CD4-positive, alpha-beta memory T cell (primary cell): ENCODE results near the gene PHF12. TPM values are rescaled to one million over a fixed set of nuclear protein-coding genes. Genes with fewer than 3 reads are reported as not detected.
A peak's percentile ranks its signal among the peaks of the same experiment; 100 is the strongest.

ENCODE experiments used
- CTCF ChIA-PET: fragments of 350-600 bp; sonication (Branson Sonifier 250); formaldehyde crosslinking; loops from one replicate; lab custom pipeline; 2021; ENCODE audit warnings: inconsistent platforms; ENCODE audit not compliant: partially characterized antibody; lab: Charles Lee
- POLR2A ChIA-PET: fragments of 350-600 bp; sonication (Branson Sonifier 250); formaldehyde crosslinking; loops from one replicate; lab custom pipeline; 2021; ENCODE audit not compliant: partially characterized antibody; lab: Charles Lee
- DNase-seq, 5 donors: peaks; one replicate each; pipeline versions ENCODE4 v3.0.0 to v3.0.0-alpha.2; 2020 to 2022; ENCODE audit warnings: mixed read lengths in 1 of 5
- H3K27ac ChIP-seq: one replicate; pipeline ENCODE4 v1.7.0; 2013; ENCODE audit warnings: low read depth, low read length
- H3K27me3 ChIP-seq: 2 replicates; pipeline ENCODE4 v1.7.0; 2013; ENCODE audit warnings: mild to moderate bottlenecking, low read length, moderate library complexity; ENCODE audit not compliant: insufficient read depth
- H3K36me3 ChIP-seq: 2 replicates; pipeline ENCODE4 v1.7.0; 2013; ENCODE audit warnings: mild to moderate bottlenecking, low read length, moderate library complexity; ENCODE audit not compliant: insufficient read depth
- H3K4me1 ChIP-seq: 2 replicates; pipeline ENCODE4 v1.7.0; 2013; ENCODE audit warnings: mild to moderate bottlenecking, low read length, moderate library complexity; ENCODE audit not compliant: insufficient read depth
- H3K4me3 ChIP-seq, 2 donors: one replicate each; pipeline ENCODE4 v1.7.0; 2013; ENCODE audit warnings: low read length in 2 of 2, mild to moderate bottlenecking in 1 of 2
- H3K9me3 ChIP-seq, 2 donors: one replicate each; pipeline ENCODE4 v1.7.0; 2013; ENCODE audit warnings: low read length in 2 of 2, control low read depth in 1 of 2; ENCODE audit not compliant: control insufficient read depth in 1 of 2
- H3K27ac Mint-ChIP-seq, 7 donors: one replicate each; pipeline ENCODE4 v1.8.0; 2020 to 2021; ENCODE audit warnings: mixed read lengths in 7 of 7, mild to moderate bottlenecking in 6 of 7, inconsistent platforms in 3 of 7, moderate library complexity in 3 of 7
- H3K27me3 Mint-ChIP-seq, 2 donors: one replicate each; pipeline ENCODE4 v1.8.0; 2020 to 2021; ENCODE audit warnings: mixed read lengths in 2 of 2
- H3K36me3 Mint-ChIP-seq, 2 donors: one replicate each; pipeline ENCODE4 v1.8.0; 2020 to 2021; ENCODE audit warnings: mixed read lengths in 2 of 2, inconsistent platforms in 1 of 2, mild to moderate bottlenecking in 1 of 2
- H3K4me1 Mint-ChIP-seq, 4 donors: one replicate each; pipeline ENCODE4 v1.8.0; 2020 to 2021; ENCODE audit warnings: mixed read lengths in 4 of 4, mild to moderate bottlenecking in 1 of 4
- H3K4me3 Mint-ChIP-seq, 8 donors: one replicate each; pipeline ENCODE4 v1.8.0; 2020 to 2021; ENCODE audit warnings: mixed read lengths in 8 of 8, mild to moderate bottlenecking in 7 of 8, moderate library complexity in 6 of 8, inconsistent platforms in 3 of 8
- H3K9me3 Mint-ChIP-seq, 8 donors: one replicate each; pipeline ENCODE4 v1.8.0; 2020 to 2021; ENCODE audit warnings: mixed read lengths in 8 of 8, mild to moderate bottlenecking in 5 of 8, inconsistent platforms in 3 of 8, moderate library complexity in 1 of 8
- intact Hi-C: fragments of 100-400 bp; cut with micrococcal nuclease; formaldehyde crosslinking; loops from one replicate; pipeline ENCODE4 v1.15.1; 2023
- polyA plus RNA-seq, 2 donors: library from polyadenylated mRNA; unstranded; fragments of 300-500 nt; fragmentation: Illumina TruSeq; gene quantifications; one replicate each; pipeline ENCODE4 v1.2.3, GENCODE V29; 2021
- total RNA-seq, 2 experiments: library from RNA; stranded (reverse); gene quantifications; one replicate each; pipeline ENCODE4 v1.2.3, GENCODE V29; 2021

The PHF12 gene
- total and polyA plus RNA-seq, 4 experiments from 2014 or later, result 5.0 to 135 (median 68.7) TPM

DNA sequence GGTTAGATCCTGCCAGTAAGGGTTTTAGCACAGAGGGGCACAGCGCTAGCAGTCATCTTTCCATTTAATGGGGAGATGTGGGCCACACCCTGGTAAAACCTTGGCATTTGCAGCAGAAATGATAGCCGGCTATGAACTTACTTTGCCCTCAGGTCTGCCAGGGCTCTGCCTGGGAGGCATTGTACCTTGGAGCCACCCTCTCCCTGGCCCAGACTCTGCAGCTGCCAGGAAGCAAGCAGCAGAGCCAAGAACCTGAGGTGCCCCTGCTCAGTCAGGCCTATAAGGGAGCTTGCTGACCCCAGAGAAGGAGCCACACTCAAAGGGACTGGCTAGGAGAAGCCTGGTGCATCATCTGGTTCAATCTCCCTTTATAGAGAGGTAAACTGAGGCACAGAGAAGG, 23.7 kb upstream of the PHF12 start:
- CTCF ChIA-PET, result no interaction called here

DNA sequence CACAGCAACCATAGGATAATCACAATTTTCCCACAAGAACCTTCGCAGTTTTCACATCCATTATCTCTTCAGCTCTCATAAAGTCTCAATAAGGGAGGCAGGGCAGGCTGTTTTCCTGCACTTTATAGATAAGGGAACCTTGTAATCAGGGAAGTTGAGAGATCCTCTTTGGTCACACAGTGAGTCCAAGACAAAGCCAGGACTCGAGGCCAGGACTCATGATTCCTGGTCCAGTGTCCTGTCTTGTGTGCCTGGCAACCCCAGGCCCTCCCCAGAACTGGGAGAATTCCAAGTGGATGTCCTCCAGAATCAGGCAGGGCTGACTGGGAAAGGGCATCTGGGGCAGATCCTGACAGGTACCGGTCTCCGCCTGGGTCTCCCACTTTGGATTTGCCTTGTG, 23.1 kb upstream of the PHF12 start:
- Mint-ChIP-seq H3K9me3 (peaks cover 0 to 4% (median 0%) of the 10 kb centered on the region in 8 donors), H3K36me3 (no peaks in the 10 kb centered on the region), H3K4me1 (peaks cover 0 to 1% (median 0%) of the 10 kb centered on the region in 4 donors), H3K27me3 (peaks cover 0 to 6% of the 10 kb centered on the region in 2 donors), H3K27ac (peak overlapping the region in 1 of 7 donors; percentile 11), H3K4me3 (no peak overlapping the region)
- no peaks in the 10 kb centered on the region for H3K9me3 ChIP-seq
- intact Hi-C loops, result no loop called here
- no peak for DNase-seq
- H3K27ac ChIP-seq, result no peak overlapping the region
- no peak overlapping the region for H3K4me3 ChIP-seq
- POLR2A ChIA-PET, result no interaction called here
- CTCF ChIA-PET, result no interaction called here
- H3K4me1 ChIP-seq, result no peaks in the 10 kb centered on the region
- H3K27me3 ChIP-seq, result no peaks in the 10 kb centered on the region
- no peaks in the 10 kb centered on the region for H3K36me3 ChIP-seq

More for the DNA sequence above, 23.7 kb upstream of the PHF12 start:
- no peaks in the 10 kb centered on the region for H3K36me3 Mint-ChIP-seq
- Histone ChIP-seq H3K27me3 (no peaks in the 10 kb centered on the region), H3K4me1 (no peaks in the 10 kb centered on the region), H3K9me3 (no peaks in the 10 kb centered on the region), H3K36me3 (no peaks in the 10 kb centered on the region), H3K4me3 (no peak overlapping the region), H3K27ac (no peak overlapping the region)
- peaks cover 0 to 1% (median 0%) of the 10 kb centered on the region in 4 donors for H3K4me1 Mint-ChIP-seq
- peak overlapping the region in 1 of 7 donors; percentile 7 for H3K27ac Mint-ChIP-seq
- peaks cover 0 to 6% of the 10 kb centered on the region in 2 donors for H3K27me3 Mint-ChIP-seq
- intact Hi-C loops, result no loop called here
- POLR2A ChIA-PET, result no interaction called here
- no peak overlapping the region for H3K4me3 Mint-ChIP-seq
- no peak for DNase-seq
- H3K9me3 Mint-ChIP-seq, result peaks cover 0 to 5% (median 0%) of the 10 kb centered on the region in 8 donors

DNA sequence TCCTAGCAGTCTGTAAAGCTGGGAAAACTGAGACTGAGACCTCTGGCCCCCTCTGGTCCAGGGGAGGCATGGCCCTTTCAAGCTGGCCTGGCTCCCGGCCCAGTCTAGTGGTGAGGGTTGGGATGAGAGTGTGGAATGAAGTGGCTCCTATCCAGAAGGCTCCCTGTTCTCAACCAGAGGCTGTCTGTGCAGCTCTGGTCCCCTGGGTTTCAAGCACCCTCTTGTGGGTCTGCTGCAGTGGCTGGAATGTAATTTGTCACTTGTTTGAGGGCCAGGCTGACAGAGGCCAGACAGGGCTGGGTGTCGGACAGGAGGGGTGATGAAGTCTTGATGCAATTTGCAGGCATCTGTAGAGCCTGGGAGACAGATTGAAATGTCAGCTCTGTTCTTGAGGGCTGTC, 22.1 kb upstream of the PHF12 start:
- H3K27ac Mint-ChIP-seq, result peak overlapping the region in 1 of 7 donors; percentile 22
- H3K4me3 ChIP-seq, result no peak overlapping the region
- peaks cover 0 to 1% (median 0%) of the 10 kb centered on the region in 4 donors for H3K4me1 Mint-ChIP-seq
- no peaks in the 10 kb centered on the region for H3K4me1 ChIP-seq
- peaks cover 0 to 3% (median 0%) of the 10 kb centered on the region in 8 donors for H3K9me3 Mint-ChIP-seq
- intact Hi-C loops, result no loop called here
- no peaks in the 10 kb centered on the region for H3K36me3 Mint-ChIP-seq
- no peaks in the 10 kb centered on the region for H3K36me3 ChIP-seq
- CTCF ChIA-PET, result interaction anchor here (0.7 to 2.9 kb wide), 4 partner anchors 8 to 150 kb away, joined by 3 to 16 read pairs (median 3); no protein-coding TSS in a partner anchor
- no peak overlapping the region for H3K4me3 Mint-ChIP-seq
- H3K27ac ChIP-seq, result no peak overlapping the region
- no peaks in the 10 kb centered on the region for H3K9me3 ChIP-seq
- no peak for DNase-seq
- POLR2A ChIA-PET, result no interaction called here
- peaks cover 0 to 6% of the 10 kb centered on the region in 2 donors for H3K27me3 Mint-ChIP-seq
- no peaks in the 10 kb centered on the region for H3K27me3 ChIP-seq

DNA sequence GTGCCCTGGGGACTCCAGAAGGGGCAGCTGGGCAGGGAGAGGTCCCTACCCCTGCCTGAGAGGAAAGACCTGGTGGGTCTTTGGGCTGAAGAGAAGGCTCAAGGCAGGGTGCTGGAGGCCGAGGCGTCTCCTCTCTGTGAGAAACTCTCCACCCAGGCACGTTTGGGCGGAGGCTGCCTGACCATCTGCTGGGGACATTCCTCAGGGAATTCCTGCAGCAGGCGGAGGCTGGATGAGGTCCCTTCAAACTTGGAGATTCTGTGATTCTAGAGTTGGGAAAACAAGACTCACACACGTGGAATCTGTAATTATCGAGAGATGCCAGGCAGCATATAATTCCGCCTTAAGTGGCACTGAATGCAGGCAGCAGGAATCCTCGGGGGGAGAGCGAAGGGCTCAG, 21.1 kb upstream of the PHF12 start:
- Histone ChIP-seq H3K4me1 (no peaks in the 10 kb centered on the region), H3K4me3 (no peak overlapping the region), H3K27ac (no peak overlapping the region), H3K9me3 (no peaks in the 10 kb centered on the region), H3K27me3 (no peaks in the 10 kb centered on the region), H3K36me3 (no peaks in the 10 kb centered on the region)
- Mint-ChIP-seq H3K27me3 (peaks cover 0 to 6% of the 10 kb centered on the region in 2 donors), H3K4me1 (peaks cover 0 to 1% (median 0%) of the 10 kb centered on the region in 4 donors), H3K9me3 (peaks cover 0 to 3% (median 0%) of the 10 kb centered on the region in 8 donors), H3K36me3 (no peaks in the 10 kb centered on the region), H3K4me3 (peak overlapping the region in 1 of 8 donors; percentile 43), H3K27ac (no peak overlapping the region)
- DNase-seq, result no peak
- intact Hi-C loops, result no loop called here
- CTCF ChIA-PET, result interaction anchor here (2.9 kb wide), 1 partner anchor 144 kb away, joined by 16 read pairs; no protein-coding TSS in a partner anchor
- POLR2A ChIA-PET, result no interaction called here

DNA sequence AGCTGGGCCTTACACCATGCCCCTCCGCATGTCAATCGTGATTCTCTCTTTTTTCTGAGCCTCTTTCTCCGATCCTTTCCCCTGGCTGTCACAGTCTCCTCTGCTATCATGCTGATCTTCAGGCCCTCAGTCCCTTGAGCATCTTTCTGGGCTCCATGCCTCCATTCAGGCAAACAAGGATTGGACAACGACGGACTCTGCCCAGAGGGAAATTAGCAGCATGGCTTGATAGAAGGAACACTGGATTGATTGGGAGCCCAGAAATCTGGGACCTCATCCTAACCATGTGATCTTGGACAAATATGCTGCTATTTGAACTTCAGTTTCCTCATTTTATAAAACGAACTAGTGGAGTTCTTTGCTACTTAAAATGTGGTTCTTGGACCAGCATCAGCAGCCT, 19.6 kb upstream of the PHF12 start:
- Mint-ChIP-seq H3K4me1 (no peaks in the 10 kb centered on the region), H3K27ac (no peak overlapping the region), H3K36me3 (no peaks in the 10 kb centered on the region), H3K9me3 (peaks cover 0 to 3% (median 0%) of the 10 kb centered on the region in 8 donors), H3K27me3 (peaks cover 0 to 6% of the 10 kb centered on the region in 2 donors), H3K4me3 (no peak overlapping the region)
- Histone ChIP-seq H3K4me1 (no peaks in the 10 kb centered on the region), H3K36me3 (no peaks in the 10 kb centered on the region), H3K9me3 (no peaks in the 10 kb centered on the region), H3K27ac (no peak overlapping the region), H3K27me3 (no peaks in the 10 kb centered on the region), H3K4me3 (no peak overlapping the region)
- ChIA-PET POLR2A (no interaction called here), CTCF (interaction anchor here (4.1 kb wide), 1 partner anchor 146 kb away, joined by 28 read pairs; no protein-coding TSS in a partner anchor)
- intact Hi-C loops, result no loop called here
- peak in 1 of 5 donors; percentile 18 for DNase-seq

DNA sequence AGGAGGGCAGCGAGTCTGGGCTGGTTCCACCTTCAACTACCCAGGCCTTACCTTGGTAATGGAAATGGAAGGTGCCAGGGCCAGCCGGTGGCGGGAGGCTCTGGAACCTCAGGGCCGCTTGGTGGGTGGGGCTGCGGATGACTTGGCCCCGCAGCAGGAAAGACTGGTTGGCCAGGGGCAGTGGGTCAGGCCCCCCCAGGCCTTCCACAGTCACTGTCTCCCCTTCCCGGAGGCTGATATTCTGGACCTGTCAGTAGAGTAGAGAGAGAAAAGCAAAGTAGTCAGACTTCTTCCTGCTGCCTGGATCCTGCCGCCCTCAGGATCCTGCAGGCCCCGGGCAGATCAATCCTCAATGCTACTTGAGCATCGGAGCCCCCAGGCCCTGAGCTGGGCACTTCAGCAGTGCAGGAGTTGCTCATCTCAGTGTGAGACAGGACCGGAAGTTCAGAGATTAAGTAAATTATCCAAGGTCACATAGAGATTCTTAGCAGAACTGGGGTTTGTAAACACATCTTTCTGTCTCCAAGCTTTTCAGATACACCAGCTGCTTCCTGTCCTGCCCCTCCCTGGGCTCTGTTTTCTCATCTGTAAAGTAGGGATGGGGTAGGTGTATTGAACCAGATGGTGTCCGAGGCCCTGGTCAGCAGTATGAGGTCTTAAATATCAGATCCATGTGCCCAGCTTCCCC, 18.5 kb upstream of the PHF12 start:
- Mint-ChIP-seq H3K36me3 (no peaks in the 10 kb centered on the region), H3K4me3 (no peak overlapping the region), H3K4me1 (peaks cover 0 to 3% (median 0%) of the 10 kb centered on the region in 4 donors), H3K27ac (no peak overlapping the region), H3K9me3 (peaks cover 0 to 3% (median 0%) of the 10 kb centered on the region in 8 donors), H3K27me3 (peaks cover 3 to 6% of the 10 kb centered on the region in 2 donors)
- Histone ChIP-seq H3K9me3 (no peaks in the 10 kb centered on the region), H3K27ac (no peak overlapping the region), H3K27me3 (no peaks in the 10 kb centered on the region), H3K36me3 (no peaks in the 10 kb centered on the region), H3K4me1 (no peaks in the 10 kb centered on the region), H3K4me3 (no peak overlapping the region)
- ChIA-PET CTCF (interaction anchor here (4.1 kb wide), 1 partner anchor 147 kb away, joined by 28 read pairs; no protein-coding TSS in a partner anchor), POLR2A (no interaction called here)
- intact Hi-C loops, result no loop called here
- DNase-seq, result peak in 1 of 5 donors; percentile 7

DNA sequence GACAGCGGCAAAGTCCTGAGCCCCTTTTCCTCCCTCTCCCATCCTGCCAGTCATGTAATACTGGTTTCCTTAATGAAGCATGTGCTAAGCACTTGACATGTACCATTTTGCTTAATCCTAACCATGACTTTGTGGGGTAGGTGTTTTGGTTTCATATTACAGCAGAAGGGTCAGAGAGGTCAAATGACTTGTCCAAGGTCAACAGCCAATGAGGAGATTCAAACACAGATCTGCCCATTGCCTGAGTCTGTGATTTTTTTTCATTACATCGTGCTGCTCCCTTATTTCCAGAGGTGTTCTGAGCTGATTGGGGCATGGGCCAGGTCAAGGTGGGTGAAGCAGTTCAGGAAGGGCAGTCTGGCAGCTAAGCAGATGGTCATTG, 17.6 kb upstream of the PHF12 start:
- H3K9me3 ChIP-seq, result no peaks in the 10 kb centered on the region
- ChIA-PET POLR2A (no interaction called here), CTCF (interaction anchor here (1.3 to 4.1 kb wide), 3 partner anchors 15 to 148 kb away, joined by 4 to 28 read pairs (median 11); no protein-coding TSS in a partner anchor)
- Mint-ChIP-seq H3K9me3 (peaks cover 0 to 2% (median 0%) of the 10 kb centered on the region in 8 donors), H3K36me3 (no peaks in the 10 kb centered on the region), H3K4me1 (peaks cover 0 to 3% (median 0%) of the 10 kb centered on the region in 4 donors), H3K27me3 (peaks cover 6 to 8% of the 10 kb centered on the region in 2 donors), H3K4me3 (no peak overlapping the region), H3K27ac (peak overlapping the region in 1 of 7 donors; percentile 46)
- no peaks in the 10 kb centered on the region for H3K4me1 ChIP-seq
- no peaks in the 10 kb centered on the region for H3K27me3 ChIP-seq
- DNase-seq, result no peak
- no peak overlapping the region for H3K4me3 ChIP-seq
- no peak overlapping the region for H3K27ac ChIP-seq
- H3K36me3 ChIP-seq, result no peaks in the 10 kb centered on the region
- intact Hi-C loops, result no loop called here
